Astrocyte (in vitro differentiated cells and primary cell): ENCODE data around the gene KNOP1. TPM values are rescaled to one million over a fixed set of nuclear protein-coding genes. Genes with fewer than 3 reads are reported as not detected.
"Not testable (repeated sequence)": the region's sequence is repeated elsewhere in the genome, so short reads cannot be mapped to it uniquely, and the experiment has no call there.

Experiments
- DNase-seq: peaks from one replicate; pipeline ENCODE4 v3.0.0-alpha.2; 2010; ENCODE audit warnings: low read depth
- FAIRE-seq: peaks from 2 replicates; lab custom pipeline; 2011; peaks lifted over from hg19 to GRCh38; lab: Jason Lieb, UNC
- H2AFZ ChIP-seq: 2 replicates; pipeline ENCODE4 v1.6.0; 2012; ENCODE audit warnings: low read depth, low read length, inconsistent platforms
- H3K27ac ChIP-seq: 2 replicates; pipeline ENCODE4 v1.5.1; 2011; ENCODE audit warnings: low read depth, low read length, inconsistent platforms
- H3K27me3 ChIP-seq: 2 replicates; pipeline ENCODE4 v1.6.0; 2011; ENCODE audit warnings: low read length, inconsistent platforms; ENCODE audit not compliant: insufficient read depth
- H3K36me3 ChIP-seq: 2 replicates; pipeline ENCODE4 v1.5.1; 2011; ENCODE audit warnings: low read length, inconsistent platforms; ENCODE audit not compliant: insufficient read depth
- H3K4me1 ChIP-seq: 2 replicates; pipeline ENCODE4 v1.5.1; 2011; ENCODE audit warnings: low read length, inconsistent platforms; ENCODE audit not compliant: insufficient read depth
- H3K4me2 ChIP-seq: 2 replicates; pipeline ENCODE4 v1.6.0; 2012; ENCODE audit warnings: low read length, inconsistent platforms
- H3K4me3 ChIP-seq: 2 replicates; pipeline ENCODE4 v1.5.1; 2011; ENCODE audit warnings: low read depth, mild to moderate bottlenecking, low read length, inconsistent platforms; ENCODE audit not compliant: insufficient read depth
- H3K79me2 ChIP-seq: 2 replicates; pipeline ENCODE4 v1.6.0; 2012; ENCODE audit warnings: mild to moderate bottlenecking, low read length, inconsistent platforms; ENCODE audit not compliant: insufficient read depth
- H3K9ac ChIP-seq: 2 replicates; pipeline ENCODE4 v1.6.0; 2012; ENCODE audit warnings: mild to moderate bottlenecking, low read length, inconsistent platforms
- H3K9me3 ChIP-seq: 2 replicates; pipeline ENCODE4 v1.5.1; 2012; ENCODE audit warnings: low read depth, mild to moderate bottlenecking, low read length, inconsistent platforms; ENCODE audit not compliant: insufficient read depth
- H4K20me1 ChIP-seq: 2 replicates; pipeline ENCODE4 v1.6.0; 2012; ENCODE audit warnings: low read length, inconsistent platforms; ENCODE audit not compliant: insufficient read depth
- H3K27ac Mint-ChIP-seq: one replicate; pipeline ENCODE4 v1.8.0; 2021; ENCODE audit warnings: mild to moderate bottlenecking, mixed read lengths; ENCODE audit not compliant: unreplicated experiment
- H3K27me3 Mint-ChIP-seq: one replicate; pipeline ENCODE4 v1.8.0; 2021; ENCODE audit warnings: low read depth, mixed read lengths; ENCODE audit not compliant: unreplicated experiment
- H3K36me3 Mint-ChIP-seq: one replicate; pipeline ENCODE4 v1.8.0; 2021; ENCODE audit warnings: low read depth, mixed read lengths; ENCODE audit not compliant: unreplicated experiment
- H3K4me1 Mint-ChIP-seq: one replicate; pipeline ENCODE4 v1.8.0; 2021; ENCODE audit warnings: low read depth, mixed read lengths; ENCODE audit not compliant: unreplicated experiment
- H3K4me3 Mint-ChIP-seq: one replicate; pipeline ENCODE4 v1.8.0; 2021; ENCODE audit warnings: mild to moderate bottlenecking, moderate library complexity, mixed read lengths; ENCODE audit not compliant: unreplicated experiment
- H3K9me3 Mint-ChIP-seq: one replicate; pipeline ENCODE4 v1.8.0; 2021; ENCODE audit warnings: mild to moderate bottlenecking, mixed read lengths; ENCODE audit not compliant: unreplicated experiment
- EZH2 ChIP-seq: IDR thresholded peaks from 2 replicates; pipeline ENCODE4 v1.6.1; 2012; ENCODE audit warnings: mild to moderate bottlenecking, low read length, inconsistent platforms; ENCODE audit not compliant: insufficient read depth
- total RNA-seq: library from RNA; stranded (reverse); gene quantifications from 2 replicates; pipeline ENCODE4 v1.2.1, GENCODE V29; 2021
- TF ChIP-seq, protein P1 (sequence below): IDR thresholded peaks from 2 replicates; pipeline ENCODE4 v1.5.1; 2011; ENCODE audit warnings: low read depth, mild to moderate bottlenecking, inconsistent platforms, low read length, moderate library complexity; ENCODE audit not compliant: insufficient read depth

Gene KNOP1
- total RNA-seq, 1 donor from 2014 or later, result 22.9 TPM

DNA sequence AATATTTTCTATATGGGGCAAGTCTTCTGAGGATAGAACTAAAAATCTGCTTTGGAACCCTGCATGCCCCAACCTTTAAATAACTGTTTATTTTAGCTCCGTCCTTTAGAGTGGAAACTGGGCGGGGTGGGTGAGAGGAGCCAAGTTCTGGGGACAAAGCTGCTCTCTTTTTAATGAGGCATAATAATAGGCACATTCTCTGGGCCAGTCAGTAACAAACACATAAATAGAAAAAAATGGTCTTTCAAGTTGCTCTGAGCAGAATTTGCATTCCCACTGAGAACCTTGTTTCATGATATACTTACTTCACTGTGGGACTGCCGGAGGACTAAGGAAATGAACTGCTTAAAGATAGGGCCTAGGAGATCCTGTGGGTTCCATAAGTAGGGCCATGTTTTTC lies 51.5 kb downstream of the KNOP1 start:
- FAIRE-seq (no peak), DNase-seq (no peak)
- Histone ChIP-seq H3K9me3 (no peaks in the 10 kb centered on the region), H3K4me2 (no peak overlapping the region), H3K36me3 (peaks cover 9% of the 10 kb centered on the region), H3K9ac (no peak overlapping the region), H4K20me1 (no peaks in the 10 kb centered on the region), H3K27me3 (no peaks in the 10 kb centered on the region), H3K4me1 (no peaks in the 10 kb centered on the region), H2AFZ (no peak overlapping the region), H3K79me2 (no peaks in the 10 kb centered on the region), H3K27ac (no peak overlapping the region), H3K4me3 (no peak overlapping the region)
- peaks cover 19% of the 10 kb centered on the region for H3K36me3 Mint-ChIP-seq
- no peak overlapping the region for H3K27ac Mint-ChIP-seq
- H3K4me3 Mint-ChIP-seq, result no peak overlapping the region
- TF ChIP-seq, protein P1, sequence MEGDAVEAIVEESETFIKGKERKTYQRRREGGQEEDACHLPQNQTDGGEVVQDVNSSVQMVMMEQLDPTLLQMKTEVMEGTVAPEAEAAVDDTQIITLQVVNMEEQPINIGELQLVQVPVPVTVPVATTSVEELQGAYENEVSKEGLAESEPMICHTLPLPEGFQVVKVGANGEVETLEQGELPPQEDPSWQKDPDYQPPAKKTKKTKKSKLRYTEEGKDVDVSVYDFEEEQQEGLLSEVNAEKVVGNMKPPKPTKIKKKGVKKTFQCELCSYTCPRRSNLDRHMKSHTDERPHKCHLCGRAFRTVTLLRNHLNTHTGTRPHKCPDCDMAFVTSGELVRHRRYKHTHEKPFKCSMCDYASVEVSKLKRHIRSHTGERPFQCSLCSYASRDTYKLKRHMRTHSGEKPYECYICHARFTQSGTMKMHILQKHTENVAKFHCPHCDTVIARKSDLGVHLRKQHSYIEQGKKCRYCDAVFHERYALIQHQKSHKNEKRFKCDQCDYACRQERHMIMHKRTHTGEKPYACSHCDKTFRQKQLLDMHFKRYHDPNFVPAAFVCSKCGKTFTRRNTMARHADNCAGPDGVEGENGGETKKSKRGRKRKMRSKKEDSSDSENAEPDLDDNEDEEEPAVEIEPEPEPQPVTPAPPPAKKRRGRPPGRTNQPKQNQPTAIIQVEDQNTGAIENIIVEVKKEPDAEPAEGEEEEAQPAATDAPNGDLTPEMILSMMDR, result no peak
- no peak for TF ChIP-seq EZH2
- H3K9me3 Mint-ChIP-seq, result peaks cover 2% of the 10 kb centered on the region
- H3K27me3 Mint-ChIP-seq, result no peaks in the 10 kb centered on the region
- H3K4me1 Mint-ChIP-seq, result no peaks in the 10 kb centered on the region

DNA sequence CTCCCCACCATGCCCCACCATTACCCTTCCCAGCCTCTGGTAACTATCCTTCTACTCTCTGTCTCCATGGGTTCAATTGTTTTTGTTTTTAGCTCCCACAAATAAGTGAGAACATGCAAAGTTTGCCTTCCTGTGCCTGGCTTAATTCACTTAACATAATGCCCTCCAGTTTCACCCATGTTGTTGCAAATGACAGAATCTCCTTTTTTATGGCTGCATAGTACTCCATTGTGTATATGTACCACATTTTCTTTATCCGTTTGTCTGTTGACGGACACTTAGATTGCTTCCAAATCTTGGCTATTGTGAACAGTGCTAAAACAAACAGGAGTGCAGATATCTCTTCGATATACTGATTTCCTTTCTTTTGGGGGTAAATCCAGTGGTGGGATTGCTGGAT lies 52.7 kb downstream of the KNOP1 start:
- not testable (repeated sequence) for H3K9me3 ChIP-seq, H3K9me3 Mint-ChIP-seq, H3K27ac Mint-ChIP-seq, H3K79me2 ChIP-seq, H3K4me1 ChIP-seq, H3K27ac ChIP-seq, DNase-seq, H3K4me3 ChIP-seq, H4K20me1 ChIP-seq, H3K27me3 ChIP-seq, H3K36me3 ChIP-seq, H2AFZ ChIP-seq, H3K27me3 Mint-ChIP-seq, H3K4me1 Mint-ChIP-seq, H3K9ac ChIP-seq, H3K4me2 ChIP-seq, H3K4me3 Mint-ChIP-seq, FAIRE-seq
- H3K36me3 Mint-ChIP-seq, result peaks cover 21% of the 10 kb centered on the region

DNA sequence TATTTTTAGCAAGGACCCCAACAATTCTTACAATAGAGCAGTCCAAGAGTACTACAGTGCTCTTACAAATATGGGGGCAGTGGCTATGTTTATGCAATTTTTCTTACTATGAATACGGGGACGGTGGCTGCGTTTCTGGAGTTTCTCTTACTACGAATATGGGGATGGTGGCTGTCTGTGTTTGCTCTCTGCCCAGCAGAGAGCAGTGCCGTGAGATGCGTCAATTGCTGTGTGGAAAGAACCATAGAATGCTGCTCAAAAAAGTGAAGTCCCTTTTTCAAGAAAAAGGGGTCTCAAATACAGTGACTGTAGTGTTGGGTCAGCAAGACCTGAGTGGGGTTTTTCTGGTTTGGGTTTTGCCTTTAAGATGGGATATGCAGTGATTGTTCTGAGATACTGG lies 53.9 kb downstream of the KNOP1 start:
- H3K27me3 Mint-ChIP-seq, result no peaks in the 10 kb centered on the region
- Histone ChIP-seq H3K27ac (no peak overlapping the region), H3K4me1 (no peaks in the 10 kb centered on the region), H3K36me3 (peaks cover 7% of the 10 kb centered on the region), H4K20me1 (no peaks in the 10 kb centered on the region), H3K79me2 (no peaks in the 10 kb centered on the region), H3K4me3 (no peak overlapping the region), H3K4me2 (no peak overlapping the region), H3K9ac (no peak overlapping the region), H3K9me3 (no peaks in the 10 kb centered on the region), H3K27me3 (no peaks in the 10 kb centered on the region), H2AFZ (no peak overlapping the region)
- no peaks in the 10 kb centered on the region for H3K4me1 Mint-ChIP-seq
- H3K4me3 Mint-ChIP-seq, result no peak overlapping the region
- peaks cover 2% of the 10 kb centered on the region for H3K9me3 Mint-ChIP-seq
- no peak overlapping the region for H3K27ac Mint-ChIP-seq
- H3K36me3 Mint-ChIP-seq, result peaks cover 22% of the 10 kb centered on the region
- TF ChIP-seq EZH2, result no peak
- TF ChIP-seq, protein P1, result no peak
- FAIRE-seq, result no peak
- DNase-seq, result no peak
